SK-N-SH (cell line): ENCODE measurements around the gene ZW10.

ENCODE experiments used
- CTCF ChIP-seq: fragments of 200-600 bp; sonication (generic); IDR thresholded peaks from 2 replicates; pipeline ENCODE4 v1.6.1; 2017; ENCODE audit warnings: antibody characterized with exemption, mild to moderate bottlenecking, moderate library complexity
- EZH2phosphoT487 ChIP-seq: fragments of 200-600 bp; sonication (generic); IDR thresholded peaks from 2 replicates; pipeline ENCODE4 v1.6.1; 2017; ENCODE audit warnings: low read depth, mixed run types, mild to moderate bottlenecking, antibody characterized with exemption, moderate library complexity, borderline replicate concordance
- GABPA ChIP-seq: IDR thresholded peaks from 2 replicates; pipeline ENCODE4 v1.4.0; 2012; ENCODE audit warnings: low read depth, mild to moderate bottlenecking
- GATA2 ChIP-seq: sonication (generic); formaldehyde crosslinking; IDR thresholded peaks from 2 replicates; pipeline ENCODE4 v1.5.0; 2020; ENCODE audit warnings: mild to moderate bottlenecking, missing genetic modification reagents
- NFIC ChIP-seq: IDR thresholded peaks from 2 replicates; pipeline ENCODE4 v1.4.0; 2012; ENCODE audit warnings: borderline replicate concordance
- POLR2AphosphoS5 ChIP-seq: IDR thresholded peaks from 2 replicates; pipeline ENCODE4 v1.6.1; 2012; ENCODE audit warnings: low read depth, low read length
- SMC3 ChIP-seq: IDR thresholded peaks from 2 replicates; pipeline ENCODE4 v1.6.1; 2012; ENCODE audit warnings: low read depth, low read length, improper control_type of control experiment
- TAF1 ChIP-seq: IDR thresholded peaks from 2 replicates; pipeline ENCODE4 v1.6.1; 2012; ENCODE audit warnings: low read depth, mild to moderate bottlenecking, low read length, moderate library complexity, borderline replicate concordance
- YY1 ChIP-seq: IDR thresholded peaks from 2 replicates; pipeline ENCODE4 v1.4.0; 2012; ENCODE audit warnings: low read depth, mild to moderate bottlenecking
- TF ChIP-seq, protein P1 (sequence below): IDR thresholded peaks from 2 replicates; pipeline ENCODE4 v1.4.0; 2012; ENCODE audit warnings: low read depth, borderline replicate concordance

- TF ChIP-seq POLR2AphosphoS5 (no peak), GATA2 (CRISPR knock-in tag) (no peak), YY1 (no peak), CTCF (no peak), EZH2phosphoT487 (no peak), TAF1 (no peak), SMC3 (no peak), GABPA (no peak), NFIC (no peak)
- TF ChIP-seq, protein P1, sequence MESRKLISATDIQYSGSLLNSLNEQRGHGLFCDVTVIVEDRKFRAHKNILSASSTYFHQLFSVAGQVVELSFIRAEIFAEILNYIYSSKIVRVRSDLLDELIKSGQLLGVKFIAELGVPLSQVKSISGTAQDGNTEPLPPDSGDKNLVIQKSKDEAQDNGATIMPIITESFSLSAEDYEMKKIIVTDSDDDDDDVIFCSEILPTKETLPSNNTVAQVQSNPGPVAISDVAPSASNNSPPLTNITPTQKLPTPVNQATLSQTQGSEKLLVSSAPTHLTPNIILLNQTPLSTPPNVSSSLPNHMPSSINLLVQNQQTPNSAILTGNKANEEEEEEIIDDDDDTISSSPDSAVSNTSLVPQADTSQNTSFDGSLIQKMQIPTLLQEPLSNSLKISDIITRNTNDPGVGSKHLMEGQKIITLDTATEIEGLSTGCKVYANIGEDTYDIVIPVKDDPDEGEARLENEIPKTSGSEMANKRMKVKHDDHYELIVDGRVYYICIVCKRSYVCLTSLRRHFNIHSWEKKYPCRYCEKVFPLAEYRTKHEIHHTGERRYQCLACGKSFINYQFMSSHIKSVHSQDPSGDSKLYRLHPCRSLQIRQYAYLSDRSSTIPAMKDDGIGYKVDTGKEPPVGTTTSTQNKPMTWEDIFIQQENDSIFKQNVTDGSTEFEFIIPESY: no peak
Observed at GRCh38 chr11:113764527-113765219, 8.8 kb downstream of the ZW10 start.
